HEK293 (cell line): Measurements from ENCODE around the gene MLXIPL.

ENCODE experiments used
- GLI2 ChIP-seq: fragments of 450-650 bp; formaldehyde crosslinking; IDR thresholded peaks from 2 replicates; pipeline ENCODE4; 2017; ENCODE audit warnings: missing biosample characterization, missing genetic modification characterization, low read depth, borderline replicate concordance
- GLIS1 ChIP-seq: fragments of 450-650 bp; formaldehyde crosslinking; IDR thresholded peaks from 2 replicates; pipeline ENCODE4 v1.5.1; 2016; ENCODE audit warnings: missing biosample characterization, missing genetic modification characterization
- OVOL3 ChIP-seq: fragments of 450-650 bp; formaldehyde crosslinking; IDR thresholded peaks from 2 replicates; pipeline ENCODE4 v1.5.1; 2016; ENCODE audit warnings: missing biosample characterization, missing genetic modification characterization
- SETDB1 ChIP-seq: IDR thresholded peaks from one replicate; pipeline ENCODE4 v1.6.1; 2017; ENCODE audit warnings: mild to moderate bottlenecking, low read length, moderate library complexity, mixed read lengths; ENCODE audit not compliant: insufficient read length
- SP7 ChIP-seq: fragments of 450-650 bp; formaldehyde crosslinking; IDR thresholded peaks from 2 replicates; pipeline ENCODE4 v1.5.1; 2016; ENCODE audit warnings: missing biosample characterization, missing genetic modification characterization
- ZBTB20 ChIP-seq: fragments of 450-650 bp; formaldehyde crosslinking; IDR thresholded peaks from 2 replicates; pipeline ENCODE4 v1.5.1; 2016; ENCODE audit warnings: missing biosample characterization, missing genetic modification characterization
- ZBTB48 ChIP-seq: fragments of 450-650 bp; formaldehyde crosslinking; IDR thresholded peaks from 2 replicates; pipeline ENCODE4 v1.5.1; 2016; ENCODE audit warnings: missing biosample characterization, missing genetic modification characterization
- ZBTB7A ChIP-seq: fragments of 450-650 bp; formaldehyde crosslinking; IDR thresholded peaks from 2 replicates; pipeline ENCODE4 v1.5.1; 2016; ENCODE audit warnings: low read depth, missing biosample characterization, missing genetic modification characterization
- ZBTB8A ChIP-seq: fragments of 450-650 bp; formaldehyde crosslinking; IDR thresholded peaks from 2 replicates; pipeline ENCODE4 v1.5.1; 2016; ENCODE audit warnings: missing biosample characterization, missing genetic modification characterization
- ZFP37 ChIP-seq: fragments of 450-650 bp; formaldehyde crosslinking; IDR thresholded peaks from 2 replicates; pipeline ENCODE4 v1.5.1; 2016; ENCODE audit warnings: missing biosample characterization, missing genetic modification characterization
- ZNF121 ChIP-seq: fragments of 450-650 bp; formaldehyde crosslinking; IDR thresholded peaks from 2 replicates; pipeline ENCODE4 v1.5.1; 2016; ENCODE audit warnings: missing biosample characterization, missing genetic modification characterization
- ZNF174 ChIP-seq: fragments of 450-650 bp; formaldehyde crosslinking; IDR thresholded peaks from 2 replicates; pipeline ENCODE4 v1.5.0; 2017; ENCODE audit warnings: missing biosample characterization, mild to moderate bottlenecking, missing genetic modification characterization
- ZNF19 ChIP-seq: fragments of 450-650 bp; formaldehyde crosslinking; IDR thresholded peaks from 2 replicates; pipeline ENCODE4; 2016; ENCODE audit warnings: missing biosample characterization, missing genetic modification characterization, low read depth
- ZNF26 ChIP-seq: fragments of 450-650 bp; formaldehyde crosslinking; IDR thresholded peaks from 2 replicates; pipeline ENCODE4 v1.5.1; 2016; ENCODE audit warnings: missing biosample characterization, missing genetic modification characterization
- ZNF274 ChIP-seq, 2 experiments: fragments of 200-500 bp in 1 of 2; fragments of 450-650 bp in 1 of 2; sonication (Bioruptor generic) in 1 of 2; formaldehyde crosslinking in 1 of 2; IDR thresholded peaks; 2 replicates each; pipeline versions ENCODE4 v1.5.1 to v1.6.1; 2014 to 2016; ENCODE audit warnings: borderline replicate concordance in 1 of 2, inconsistent platforms in 1 of 2, low read length in 1 of 2, missing biosample characterization in 1 of 2, missing genetic modification characterization in 1 of 2
- ZNF426 ChIP-seq: fragments of 450-650 bp; formaldehyde crosslinking; IDR thresholded peaks from 2 replicates; pipeline ENCODE4 v1.5.1; 2017; ENCODE audit warnings: missing biosample characterization, missing genetic modification characterization, mild to moderate bottlenecking, inconsistent platforms, moderate library complexity
- ZNF558 ChIP-seq: fragments of 450-650 bp; formaldehyde crosslinking; IDR thresholded peaks from 2 replicates; pipeline ENCODE4 v1.5.1; 2016; ENCODE audit warnings: missing biosample characterization, missing genetic modification characterization
- ZNF560 ChIP-seq: fragments of 450-650 bp; formaldehyde crosslinking; IDR thresholded peaks from 2 replicates; pipeline ENCODE4 v1.5.1; 2017; ENCODE audit warnings: missing biosample characterization, missing genetic modification characterization, borderline replicate concordance
- ZNF624 ChIP-seq: fragments of 450-650 bp; formaldehyde crosslinking; IDR thresholded peaks from 2 replicates; pipeline ENCODE4 v1.5.1; 2017; ENCODE audit warnings: missing biosample characterization, missing genetic modification characterization
- ZNF654 ChIP-seq: fragments of 450-650 bp; formaldehyde crosslinking; IDR thresholded peaks from 2 replicates; pipeline ENCODE4 v1.5.1; 2016; ENCODE audit warnings: low read depth, missing biosample characterization, missing genetic modification characterization
- ZNF664 ChIP-seq: fragments of 450-650 bp; formaldehyde crosslinking; IDR thresholded peaks from 2 replicates; pipeline ENCODE4 v1.5.1; 2016; ENCODE audit warnings: missing biosample characterization, missing genetic modification characterization
- ZNF747 ChIP-seq: fragments of 450-650 bp; formaldehyde crosslinking; IDR thresholded peaks from 2 replicates; pipeline ENCODE4 v1.5.1; 2016; ENCODE audit warnings: missing biosample characterization, missing genetic modification characterization
- ZNF791 ChIP-seq: fragments of 450-650 bp; formaldehyde crosslinking; IDR thresholded peaks from 2 replicates; pipeline ENCODE4 v1.5.1; 2016; ENCODE audit warnings: missing biosample characterization, missing genetic modification characterization
- ZNF837 ChIP-seq: fragments of 450-650 bp; formaldehyde crosslinking; IDR thresholded peaks from 2 replicates; pipeline ENCODE4 v1.5.1; 2016; ENCODE audit warnings: missing biosample characterization, missing genetic modification characterization
- TF ChIP-seq, protein P1 (sequence below): fragments of 450-650 bp; formaldehyde crosslinking; IDR thresholded peaks from 2 replicates; pipeline ENCODE4 v1.5.1; 2017; ENCODE audit warnings: missing biosample characterization, missing genetic modification characterization
- TF ChIP-seq, protein P2 (sequence below): fragments of 450-650 bp; formaldehyde crosslinking; IDR thresholded peaks from 2 replicates; pipeline ENCODE4 v1.5.1; 2016; ENCODE audit warnings: missing biosample characterization, missing genetic modification characterization, borderline replicate concordance
- TF ChIP-seq, protein P3 (sequence below): fragments of 450-650 bp; formaldehyde crosslinking; IDR thresholded peaks from 2 replicates; pipeline ENCODE4 v1.5.1; 2016; ENCODE audit warnings: missing biosample characterization, missing genetic modification characterization
- TF ChIP-seq, protein P4 (sequence below): fragments of 450-650 bp; formaldehyde crosslinking; IDR thresholded peaks from 2 replicates; pipeline ENCODE4 v1.5.1; 2016; ENCODE audit warnings: missing biosample characterization, missing genetic modification characterization

MLXIPL gene

DNA sequence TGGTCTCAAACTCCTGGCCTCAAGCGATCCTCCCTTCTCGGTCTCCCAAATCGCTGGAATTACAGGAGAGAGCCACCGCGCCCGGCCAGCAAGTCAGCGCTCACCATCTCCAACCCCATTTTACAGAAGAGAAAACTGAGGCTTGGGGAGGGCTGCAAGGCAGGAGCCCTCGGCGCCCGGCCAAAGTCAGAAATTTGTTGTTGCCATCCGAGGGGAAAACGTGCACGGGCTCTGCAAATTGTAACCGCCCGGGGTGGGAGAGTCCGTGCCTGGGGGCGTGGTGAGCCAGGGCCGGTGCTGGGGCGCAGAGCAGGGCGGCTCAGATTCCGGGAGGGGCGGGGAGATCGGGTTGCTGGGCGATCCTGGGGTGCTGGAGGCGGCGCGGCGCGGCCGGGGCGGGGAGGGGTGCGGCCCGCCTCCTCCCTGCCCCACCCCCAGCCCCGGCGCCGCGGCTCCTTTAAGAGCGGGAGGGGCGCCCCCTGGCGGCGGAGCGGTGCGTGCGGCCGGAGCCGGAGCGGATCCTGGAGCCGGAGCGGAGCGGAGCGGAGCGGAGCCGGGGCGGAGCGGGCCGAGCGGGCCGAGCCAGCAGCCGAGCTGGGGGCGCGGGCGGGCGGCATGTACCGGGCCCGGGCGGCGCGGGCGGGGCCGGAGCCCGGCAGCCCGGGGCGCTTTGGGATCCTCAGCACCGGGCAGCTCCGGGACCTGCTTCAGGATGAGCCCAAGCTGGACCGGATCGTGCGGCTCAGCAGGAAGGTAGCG, 43.2 kb upstream of the MLXIPL start, which contains the start of gene VPS37D (continued):
- TF ChIP-seq ZNF664 (tag by site-specific recombination) = no peak
- TF ChIP-seq ZNF837 (tag by site-specific recombination) = no peak
- peak; percentile 64; the same call in 1 of the 2 replicates for TF ChIP-seq ZNF121 (tag by site-specific recombination)
- TF ChIP-seq OVOL3 (tag by site-specific recombination) = no peak
- no peak for TF ChIP-seq GLI2 (tag by site-specific recombination)
- peak; percentile 96 for TF ChIP-seq ZBTB8A (tag by site-specific recombination)
- TF ChIP-seq, protein P1, sequence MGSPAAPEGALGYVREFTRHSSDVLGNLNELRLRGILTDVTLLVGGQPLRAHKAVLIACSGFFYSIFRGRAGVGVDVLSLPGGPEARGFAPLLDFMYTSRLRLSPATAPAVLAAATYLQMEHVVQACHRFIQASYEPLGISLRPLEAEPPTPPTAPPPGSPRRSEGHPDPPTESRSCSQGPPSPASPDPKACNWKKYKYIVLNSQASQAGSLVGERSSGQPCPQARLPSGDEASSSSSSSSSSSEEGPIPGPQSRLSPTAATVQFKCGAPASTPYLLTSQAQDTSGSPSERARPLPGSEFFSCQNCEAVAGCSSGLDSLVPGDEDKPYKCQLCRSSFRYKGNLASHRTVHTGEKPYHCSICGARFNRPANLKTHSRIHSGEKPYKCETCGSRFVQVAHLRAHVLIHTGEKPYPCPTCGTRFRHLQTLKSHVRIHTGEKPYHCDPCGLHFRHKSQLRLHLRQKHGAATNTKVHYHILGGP (tag by site-specific recombination) = no peak
- no peak for TF ChIP-seq ZNF274 (IDR thresholded peaks at IDR 0.05; ENCODE audit: low read length)
- TF ChIP-seq ZNF274 (tag by site-specific recombination; IDR thresholded peaks at IDR 0.05; ENCODE audit: borderline replicate concordance) = no peak
- TF ChIP-seq, protein P2, sequence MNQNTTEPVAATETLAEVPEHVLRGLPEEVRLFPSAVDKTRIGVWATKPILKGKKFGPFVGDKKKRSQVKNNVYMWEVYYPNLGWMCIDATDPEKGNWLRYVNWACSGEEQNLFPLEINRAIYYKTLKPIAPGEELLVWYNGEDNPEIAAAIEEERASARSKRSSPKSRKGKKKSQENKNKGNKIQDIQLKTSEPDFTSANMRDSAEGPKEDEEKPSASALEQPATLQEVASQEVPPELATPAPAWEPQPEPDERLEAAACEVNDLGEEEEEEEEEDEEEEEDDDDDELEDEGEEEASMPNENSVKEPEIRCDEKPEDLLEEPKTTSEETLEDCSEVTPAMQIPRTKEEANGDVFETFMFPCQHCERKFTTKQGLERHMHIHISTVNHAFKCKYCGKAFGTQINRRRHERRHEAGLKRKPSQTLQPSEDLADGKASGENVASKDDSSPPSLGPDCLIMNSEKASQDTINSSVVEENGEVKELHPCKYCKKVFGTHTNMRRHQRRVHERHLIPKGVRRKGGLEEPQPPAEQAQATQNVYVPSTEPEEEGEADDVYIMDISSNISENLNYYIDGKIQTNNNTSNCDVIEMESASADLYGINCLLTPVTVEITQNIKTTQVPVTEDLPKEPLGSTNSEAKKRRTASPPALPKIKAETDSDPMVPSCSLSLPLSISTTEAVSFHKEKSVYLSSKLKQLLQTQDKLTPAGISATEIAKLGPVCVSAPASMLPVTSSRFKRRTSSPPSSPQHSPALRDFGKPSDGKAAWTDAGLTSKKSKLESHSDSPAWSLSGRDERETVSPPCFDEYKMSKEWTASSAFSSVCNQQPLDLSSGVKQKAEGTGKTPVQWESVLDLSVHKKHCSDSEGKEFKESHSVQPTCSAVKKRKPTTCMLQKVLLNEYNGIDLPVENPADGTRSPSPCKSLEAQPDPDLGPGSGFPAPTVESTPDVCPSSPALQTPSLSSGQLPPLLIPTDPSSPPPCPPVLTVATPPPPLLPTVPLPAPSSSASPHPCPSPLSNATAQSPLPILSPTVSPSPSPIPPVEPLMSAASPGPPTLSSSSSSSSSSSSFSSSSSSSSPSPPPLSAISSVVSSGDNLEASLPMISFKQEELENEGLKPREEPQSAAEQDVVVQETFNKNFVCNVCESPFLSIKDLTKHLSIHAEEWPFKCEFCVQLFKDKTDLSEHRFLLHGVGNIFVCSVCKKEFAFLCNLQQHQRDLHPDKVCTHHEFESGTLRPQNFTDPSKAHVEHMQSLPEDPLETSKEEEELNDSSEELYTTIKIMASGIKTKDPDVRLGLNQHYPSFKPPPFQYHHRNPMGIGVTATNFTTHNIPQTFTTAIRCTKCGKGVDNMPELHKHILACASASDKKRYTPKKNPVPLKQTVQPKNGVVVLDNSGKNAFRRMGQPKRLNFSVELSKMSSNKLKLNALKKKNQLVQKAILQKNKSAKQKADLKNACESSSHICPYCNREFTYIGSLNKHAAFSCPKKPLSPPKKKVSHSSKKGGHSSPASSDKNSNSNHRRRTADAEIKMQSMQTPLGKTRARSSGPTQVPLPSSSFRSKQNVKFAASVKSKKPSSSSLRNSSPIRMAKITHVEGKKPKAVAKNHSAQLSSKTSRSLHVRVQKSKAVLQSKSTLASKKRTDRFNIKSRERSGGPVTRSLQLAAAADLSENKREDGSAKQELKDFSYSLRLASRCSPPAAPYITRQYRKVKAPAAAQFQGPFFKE (tag by site-specific recombination) = no peak
- TF ChIP-seq ZNF174 (tag by site-specific recombination) = no peak
- no peak for TF ChIP-seq SETDB1
- no peak for TF ChIP-seq ZNF19
- TF ChIP-seq ZBTB20 = no peak
- no peak for TF ChIP-seq ZNF791 (tag by site-specific recombination)
- TF ChIP-seq ZNF654 = no peak
- no peak for TF ChIP-seq ZBTB48 (tag by site-specific recombination)
- TF ChIP-seq ZNF747 (tag by site-specific recombination) = no peak
- TF ChIP-seq ZNF560 = no peak
- TF ChIP-seq ZBTB7A (tag by site-specific recombination) = no peak
- peak; percentile 40; the same call in 1 of the 2 replicates for TF ChIP-seq SP7 (tag by site-specific recombination)
- TF ChIP-seq ZFP37 (tag by site-specific recombination) = no peak
- TF ChIP-seq ZNF558 (tag by site-specific recombination) = no peak
- TF ChIP-seq, protein P3, sequence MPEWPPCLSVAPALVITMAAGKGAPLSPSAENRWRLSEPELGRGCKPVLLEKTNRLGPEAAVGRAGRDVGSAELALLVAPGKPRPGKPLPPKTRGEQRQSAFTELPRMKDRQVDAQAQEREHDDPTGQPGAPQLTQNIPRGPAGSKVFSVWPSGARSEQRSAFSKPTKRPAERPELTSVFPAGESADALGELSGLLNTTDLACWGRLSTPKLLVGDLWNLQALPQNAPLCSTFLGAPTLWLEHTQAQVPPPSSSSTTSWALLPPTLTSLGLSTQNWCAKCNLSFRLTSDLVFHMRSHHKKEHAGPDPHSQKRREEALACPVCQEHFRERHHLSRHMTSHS (tag by site-specific recombination) = no peak
- TF ChIP-seq GLIS1 = peak; percentile 53; the same call in 1 of the 2 replicates
- TF ChIP-seq, protein P4, sequence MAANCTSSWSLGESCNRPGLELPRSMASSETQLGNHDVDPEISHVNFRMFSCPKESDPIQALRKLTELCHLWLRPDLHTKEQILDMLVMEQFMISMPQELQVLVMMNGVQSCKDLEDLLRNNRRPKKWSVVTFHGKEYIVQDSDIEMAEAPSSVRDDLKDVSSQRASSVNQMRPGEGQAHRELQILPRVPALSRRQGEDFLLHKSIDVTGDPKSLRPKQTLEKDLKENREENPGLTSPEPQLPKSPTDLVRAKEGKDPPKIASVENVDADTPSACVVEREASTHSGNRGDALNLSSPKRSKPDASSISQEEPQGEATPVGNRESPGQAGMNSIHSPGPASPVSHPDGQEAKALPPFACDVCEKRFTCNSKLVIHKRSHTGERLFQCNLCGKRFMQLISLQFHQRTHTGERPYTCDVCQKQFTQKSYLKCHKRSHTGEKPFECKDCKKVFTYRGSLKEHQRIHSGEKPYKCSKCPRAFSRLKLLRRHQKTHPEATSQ (tag by site-specific recombination) = no peak
- TF ChIP-seq ZNF426 = no peak
- no peak for TF ChIP-seq ZNF26 (tag by site-specific recombination)
- no peak for TF ChIP-seq ZNF624 (tag by site-specific recombination)
